HCT116 (cell line): ENCODE data around the gene GGA1. TPM values are rescaled to one million over a fixed set of nuclear protein-coding genes. Genes with fewer than 3 reads are reported as not detected.

Experiments
- ATAC-seq: fragments of 200-7000 bp; cut with Tn5 transposase; 2 replicates; pipeline ENCODE4 v1.9.1; 2020; ENCODE audit warnings: mild to moderate bottlenecking, moderate library complexity
- BruUV-seq: library from RNA; stranded (reverse); fragments of 400-500 nt; replicated peaks from 2 replicates; lab custom pipeline; 2021; lab: Mats Ljungman, UMichigan
- CTCF ChIA-PET: fragments of 300-600 bp; sonication (Branson Sonifier 250); formaldehyde crosslinking; loops from one replicate; lab custom pipeline; 2021; ENCODE audit warnings: antibody characterized with exemption; lab: Charles Lee
- POLR2A ChIA-PET: fragments of 300-600, 350-600 bp; sonication (Branson Sonifier 250); formaldehyde crosslinking; loops from one replicate; lab custom pipeline; 2021; ENCODE audit warnings: antibody characterized with exemption; lab: Charles Lee
- RAD21 ChIA-PET, 2 experiments: fragments of 300-600 bp; sonication (Branson Sonifier 250); formaldehyde crosslinking; loops; one replicate each; lab custom pipeline; 2023; ENCODE audit warnings: low total read pairs in 2 of 2; ENCODE audit not compliant: uncharacterized antibody in 2 of 2, unreplicated experiment in 2 of 2, low non-redundant PET in 1 of 2; lab: Charles Lee
- DNase-seq: peaks from one replicate; pipeline ENCODE4 v3.0.0-alpha.2; 2010; ENCODE audit warnings: low read depth, low spot score
- H2AFZ ChIP-seq: fragments of 200-600 bp; shearing (Covaris generic), sonication (generic); 2 replicates; pipeline ENCODE4 v1.6.1; 2017; ENCODE audit warnings: low read depth, mixed run types, mixed read lengths, antibody characterized with exemption, low read length; ENCODE audit not compliant: poor library complexity, severe bottlenecking
- H3K27ac ChIP-seq: 2 replicates; pipeline ENCODE4 v1.5.1; 2012; ENCODE audit warnings: low read depth, low read length
- H3K27me3 ChIP-seq: fragments of 200-600 bp; sonication (generic); 2 replicates; pipeline ENCODE4 v1.6.1; 2016; ENCODE audit warnings: mixed run types, low read length, mixed read lengths; ENCODE audit not compliant: insufficient read depth
- H3K36me3 ChIP-seq, 2 experiments: fragments of 200-500 bp in 1 of 2; fragments of 200-600 bp in 1 of 2; sonication (Bioruptor generic) in 1 of 2; sonication (generic) in 1 of 2; 2 replicates each; pipeline versions ENCODE4 v1.5.1 to v1.6.1; 2014 to 2016; ENCODE audit warnings: low read length in 2 of 2, inconsistent platforms in 1 of 2, mixed read lengths in 1 of 2, mixed run types in 1 of 2; ENCODE audit not compliant: insufficient read depth in 2 of 2, control insufficient read depth in 1 of 2
- H3K4me1 ChIP-seq, 2 experiments: fragments of 200-600 bp in 1 of 2; sonication (generic) in 1 of 2; 2 replicates each; pipeline versions ENCODE4 v1.5.1 to v1.6.1; 2012 to 2017; ENCODE audit warnings: low read length in 2 of 2, inconsistent platforms in 1 of 2, mild to moderate bottlenecking in 1 of 2, mixed read lengths in 1 of 2, mixed run types in 1 of 2, moderate library complexity in 1 of 2; ENCODE audit not compliant: insufficient read depth in 2 of 2, control insufficient read depth in 1 of 2
- H3K4me2 ChIP-seq: fragments of 200-600 bp; sonication (generic); 2 replicates; pipeline ENCODE4 v1.6.1; 2017; ENCODE audit warnings: mixed run types, low read length, mixed read lengths
- H3K4me3 ChIP-seq, 2 experiments: fragments of 200-600 bp in 1 of 2; sonication (generic) in 1 of 2; replicated peaks in 1 of 2; 2 replicates each; pipeline ENCODE4 v1.5.1; 2011 to 2016; ENCODE audit warnings: low read length in 2 of 2, control low read depth in 1 of 2, low read depth in 1 of 2, mild to moderate bottlenecking in 1 of 2, mixed read lengths in 1 of 2, mixed run types in 1 of 2
- H3K79me2 ChIP-seq: fragments of 200-600 bp; sonication (generic); 2 replicates; pipeline ENCODE4 v1.6.1; 2017; ENCODE audit warnings: mild to moderate bottlenecking, mixed run types, low read length, moderate library complexity, mixed read lengths; ENCODE audit not compliant: insufficient read depth
- H3K9ac ChIP-seq: fragments of 200-600 bp; sonication (generic); 2 replicates; pipeline ENCODE4 v1.6.1; 2016; ENCODE audit warnings: low read length, mixed read lengths
- H3K9me2 ChIP-seq: fragments of 200-600 bp; sonication (generic), shearing (Covaris generic); 2 replicates; pipeline ENCODE4 v1.6.1; 2017; ENCODE audit warnings: mixed run types, mild to moderate bottlenecking, moderate library complexity; ENCODE audit not compliant: insufficient read depth
- H3K9me3 ChIP-seq, 2 experiments: fragments of 200-500 bp in 1 of 2; fragments of 200-600 bp in 1 of 2; sonication (Bioruptor generic) in 1 of 2; sonication (generic) in 1 of 2; 2 replicates each; pipeline ENCODE4 v1.6.1; 2014 to 2017; ENCODE audit warnings: low read length in 2 of 2, mixed read lengths in 2 of 2, inconsistent platforms in 1 of 2, low read depth in 1 of 2, mild to moderate bottlenecking in 1 of 2, mixed run types in 1 of 2, moderate library complexity in 1 of 2; ENCODE audit not compliant: control insufficient read depth in 1 of 2, insufficient read depth in 1 of 2
- H4K20me1 ChIP-seq: fragments of 200-600 bp; sonication (generic), shearing (Covaris generic); 2 replicates; pipeline ENCODE4 v1.6.1; 2017; ENCODE audit warnings: mixed run types, mild to moderate bottlenecking, moderate library complexity; ENCODE audit not compliant: insufficient read depth
- CBX3 ChIP-seq: IDR thresholded peaks from 2 replicates; pipeline ENCODE4 v1.6.1; 2012; ENCODE audit warnings: low read depth
- CEBPB ChIP-seq: IDR thresholded peaks from 2 replicates; pipeline ENCODE4 v1.6.1; 2012; ENCODE audit warnings: low read depth
- EGR1 ChIP-seq: IDR thresholded peaks from 2 replicates; pipeline ENCODE4 v1.6.1; 2012; ENCODE audit warnings: low read depth
- ELF1 ChIP-seq: IDR thresholded peaks from 2 replicates; pipeline ENCODE4 v1.6.1; 2012; ENCODE audit warnings: low read depth, borderline replicate concordance
- EZH2 ChIP-seq: fragments of 200-600 bp; sonication (generic); IDR thresholded peaks from 2 replicates; pipeline ENCODE4 v1.6.1; 2017; ENCODE audit warnings: antibody characterized with exemption, mixed run types
- EZH2phosphoT487 ChIP-seq: fragments of 200-600 bp; IDR thresholded peaks from 2 replicates; pipeline ENCODE4 v1.6.1; 2018; ENCODE audit warnings: antibody characterized with exemption, borderline replicate concordance
- FOSL1 ChIP-seq: IDR thresholded peaks from 2 replicates; pipeline ENCODE4 v1.6.1; 2012; ENCODE audit warnings: low read depth
- JUND ChIP-seq: IDR thresholded peaks from 2 replicates; pipeline ENCODE4 v1.6.1; 2012
- MAX ChIP-seq: IDR thresholded peaks from 2 replicates; pipeline ENCODE4 v1.6.1; 2012
- POLR2A ChIP-seq: IDR thresholded peaks from 2 replicates; pipeline ENCODE4 v1.7.0; 2011; ENCODE audit warnings: borderline replicate concordance; ENCODE audit not compliant: insufficient read depth, insufficient read length; ENCODE audit errors: extremely low read depth
- POLR2AphosphoS5 ChIP-seq: IDR thresholded peaks from 2 replicates; pipeline ENCODE4 v1.6.1; 2011; ENCODE audit warnings: mild to moderate bottlenecking, low read depth, low read length, moderate library complexity
- RAD21 ChIP-seq: IDR thresholded peaks from 2 replicates; pipeline ENCODE4 v1.6.1; 2012; ENCODE audit warnings: low read depth, mild to moderate bottlenecking
- SIN3A ChIP-seq: IDR thresholded peaks from 2 replicates; pipeline ENCODE4 v1.6.1; 2012; ENCODE audit warnings: low read depth
- SP1 ChIP-seq: IDR thresholded peaks from 2 replicates; pipeline ENCODE4 v1.6.1; 2012; ENCODE audit warnings: low read depth
- TCF7L2 ChIP-seq: IDR thresholded peaks from 2 replicates; pipeline ENCODE4 v1.7.0; 2011; ENCODE audit warnings: borderline replicate concordance, inconsistent platforms; ENCODE audit not compliant: insufficient read depth, insufficient read length; ENCODE audit errors: extremely low read depth
- YY1 ChIP-seq: IDR thresholded peaks from 2 replicates; pipeline ENCODE4 v1.6.1; 2011; ENCODE audit warnings: low read length, low read depth, moderate library complexity, mild to moderate bottlenecking; ENCODE audit not compliant: insufficient replicate concordance; ENCODE audit errors: extremely low read depth
- ZFX ChIP-seq: fragments of 450-650 bp; IDR thresholded peaks from 2 replicates; pipeline ENCODE4 v1.6.1; 2017
- ZNF274 ChIP-seq: fragments of 200-500 bp; sonication (Bioruptor generic); IDR thresholded peaks from 2 replicates; pipeline ENCODE4 v1.6.1; 2014; ENCODE audit warnings: mild to moderate bottlenecking, low read depth, low read length, inconsistent platforms
- intact Hi-C: fragments of 100-400 bp; cut with micrococcal nuclease; formaldehyde crosslinking; loops from 2 replicates; pipeline ENCODE4 v1.10.0; 2022
- total RNA-seq: library from RNA; stranded (reverse); gene quantifications from one replicate; pipeline ENCODE4 v1.2.1, GENCODE V29; 2021; ENCODE audit not compliant: unreplicated experiment
- TF ChIP-seq, protein P1 (sequence below): IDR thresholded peaks from 2 replicates; pipeline ENCODE4 v1.6.1; 2012

GGA1 gene
- total RNA-seq, 1 experiment from 2014 or later = 89.8 TPM

DNA sequence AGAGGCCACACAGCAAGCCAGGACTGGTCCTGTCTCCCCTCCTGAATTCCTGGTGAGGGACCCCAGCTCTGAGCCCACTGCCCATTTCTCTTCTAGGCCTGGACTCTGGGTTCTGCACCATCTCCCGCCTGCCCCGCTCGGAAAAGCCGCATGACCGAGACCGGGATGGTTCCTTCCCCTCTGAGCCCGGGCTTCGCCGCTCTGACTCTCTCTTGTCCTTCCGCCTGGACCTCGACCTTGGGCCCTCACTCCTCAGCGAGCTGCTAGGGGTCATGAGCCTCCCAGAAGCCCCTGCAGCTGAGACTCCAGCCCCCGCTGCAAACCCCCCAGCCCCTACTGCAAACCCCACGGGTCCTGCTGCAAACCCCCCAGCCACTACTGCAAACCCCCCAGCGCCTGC, 40.6 kb upstream of the GGA1 start:
- H3K36me3 ChIP-seq = peaks cover 3 to 34% of the 10 kb centered on the region in 2 experiments; a peak in 1 of 4 replicates
- ATAC-seq (no peak), DNase-seq (no peak)
- no peaks in the 10 kb centered on the region for H3K9me3 ChIP-seq
- no TSS peak for BruUV-seq
- peaks cover 68 to 90% of the 10 kb centered on the region in 2 experiments for H3K4me1 ChIP-seq
- H3K9ac ChIP-seq = no peak overlapping the region
- ChIA-PET CTCF (interaction anchor here (0.9 to 10.7 kb wide), 10 partner anchors 23 to 309 kb away, joined by 3 to 238 read pairs (median 6); no protein-coding TSS in a partner anchor), POLR2A (interaction anchor here (1.0 to 3.2 kb wide), 10 partner anchors 18 to 252 kb away, joined by 3 to 9 read pairs (median 5); partner anchors contain the start of gene GCAT), RAD21 (interaction anchor here (1.0 to 2.2 kb wide), 5 partner anchors 22 to 251 kb away, joined by 3 to 17 read pairs (median 3); no protein-coding TSS in a partner anchor)
- H3K79me2 ChIP-seq = peaks cover 49% of the 10 kb centered on the region
- peak overlapping the region; percentile 48; the same call in 1 of the 2 replicates for H3K4me2 ChIP-seq
- peaks cover 6% of the 10 kb centered on the region; the same call in 1 of the 2 replicates for H4K20me1 ChIP-seq
- H3K4me3 ChIP-seq = no peak overlapping the region
- TF ChIP-seq, protein P1, sequence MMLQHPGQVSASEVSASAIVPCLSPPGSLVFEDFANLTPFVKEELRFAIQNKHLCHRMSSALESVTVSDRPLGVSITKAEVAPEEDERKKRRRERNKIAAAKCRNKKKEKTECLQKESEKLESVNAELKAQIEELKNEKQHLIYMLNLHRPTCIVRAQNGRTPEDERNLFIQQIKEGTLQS = no peak
- no peak for TF ChIP-seq YY1
- intact Hi-C loops = no loop called here
- no peaks in the 10 kb centered on the region for H3K9me2 ChIP-seq
- H3K27ac ChIP-seq = peak overlapping the region; percentile 72
- H2AFZ ChIP-seq = no peak overlapping the region
- H3K27me3 ChIP-seq = no peaks in the 10 kb centered on the region

DNA sequence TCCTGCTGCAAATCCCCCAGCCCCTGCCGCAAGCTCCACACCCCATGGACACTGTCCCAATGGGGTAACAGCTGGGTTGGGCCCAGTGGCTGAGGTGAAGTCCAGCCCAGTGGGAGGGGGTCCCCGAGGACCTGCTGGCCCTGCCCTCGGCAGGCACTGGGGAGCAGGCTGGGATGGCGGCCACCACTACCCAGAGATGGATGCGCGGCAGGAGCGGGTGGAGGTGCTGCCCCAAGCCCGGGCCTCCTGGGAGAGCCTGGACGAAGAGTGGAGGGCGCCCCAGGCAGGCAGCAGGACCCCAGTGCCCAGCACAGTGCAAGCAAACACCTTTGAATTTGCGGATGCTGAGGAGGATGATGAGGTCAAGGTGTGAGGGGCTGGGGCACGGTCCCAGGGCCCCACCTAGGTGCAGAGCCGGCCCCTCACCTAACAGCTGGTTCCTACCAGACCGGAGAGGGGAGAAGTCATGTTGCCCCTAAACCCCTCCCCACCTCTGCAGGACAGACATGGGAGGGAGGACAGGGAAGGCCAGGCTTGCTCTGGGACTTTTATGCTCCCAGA, 40.1 kb upstream of the GGA1 start:
- no peaks in the 10 kb centered on the region for H3K9me2 ChIP-seq
- H3K79me2 ChIP-seq = peaks cover 44% of the 10 kb centered on the region
- peak overlapping the region; percentile 48 for H3K9ac ChIP-seq
- no peaks in the 10 kb centered on the region for H3K9me3 ChIP-seq
- intact Hi-C loops = no loop called here
- ChIA-PET POLR2A (interaction anchor here (0.6 to 3.2 kb wide), 8 partner anchors 19 to 252 kb away, joined by 3 to 9 read pairs (median 5); partner anchors contain the start of gene GGA1), CTCF (interaction anchor here (0.8 to 10.7 kb wide), 6 partner anchors 23 to 309 kb away, joined by 3 to 238 read pairs (median 4); no protein-coding TSS in a partner anchor), RAD21 (interaction anchor here (0.6 to 1.5 kb wide), 5 partner anchors 22 to 252 kb away, joined by 3 read pairs; partner anchors contain the start of gene PDXP (in 1 of the 2))
- H3K36me3 ChIP-seq = peaks cover 3 to 34% of the 10 kb centered on the region in 2 experiments; a peak in 1 of 4 replicates
- H3K27ac ChIP-seq = peak overlapping the region; percentile 72
- no peaks in the 10 kb centered on the region for H3K27me3 ChIP-seq
- no peak for DNase-seq
- H4K20me1 ChIP-seq = peaks cover 6% of the 10 kb centered on the region; the same call in 1 of the 2 replicates
- no peak for ATAC-seq
- H3K4me2 ChIP-seq = peak overlapping the region; percentile 63
- peaks cover 63 to 84% of the 10 kb centered on the region in 2 experiments for H3K4me1 ChIP-seq
- BruUV-seq = no TSS peak
- no peak overlapping the region for H2AFZ ChIP-seq
- H3K4me3 ChIP-seq = no peak overlapping the region
- TF ChIP-seq CBX3 (no peak), FOSL1 (no peak), CEBPB (no peak), EZH2 (no peak), JUND (no peak), YY1 (no peak), SP1 (no peak), SIN3A (no peak), POLR2AphosphoS5 (no peak; the same call in 1 of the 2 replicates), EGR1 (no peak), RAD21 (no peak), ZFX (no peak), ELF1 (no peak), MAX (no peak), EZH2phosphoT487 (no peak), TCF7L2 (no peak), ZNF274 (no peak), POLR2A (no peak)
- TF ChIP-seq, protein P1 = no peak
